H9 (cell line): ENCODE results near the gene PEMT. TPM values are rescaled to one million over a fixed set of nuclear protein-coding genes. Genes with fewer than 3 reads are reported as not detected.

Experiments
- DNase-seq: peaks from one replicate; pipeline ENCODE4 v3.0.0-alpha.2; 2017
- H2AFZ ChIP-seq: one replicate; pipeline ENCODE4 v1.6.1; 2013; ENCODE audit warnings: mild to moderate bottlenecking, low read length, control low read depth, moderate library complexity
- H2AK5ac ChIP-seq: 2 replicates; pipeline ENCODE4 v1.6.1; 2013; ENCODE audit warnings: low read length, control low read depth, mixed read lengths; ENCODE audit not compliant: insufficient read length
- H2BK120ac ChIP-seq: one replicate; pipeline ENCODE4 v1.6.1; 2013; ENCODE audit warnings: low read depth, mild to moderate bottlenecking, low read length, control low read depth, inconsistent platforms; ENCODE audit not compliant: poor library complexity, severe bottlenecking
- H2BK12ac ChIP-seq: 2 replicates; pipeline ENCODE4 v1.6.1; 2013; ENCODE audit warnings: low read length, control low read depth, mixed read lengths, low read depth; ENCODE audit not compliant: insufficient read length
- H2BK15ac ChIP-seq: 2 replicates; pipeline ENCODE4 v1.6.1; 2013; ENCODE audit warnings: low read depth, low read length, control low read depth
- H2BK20ac ChIP-seq: one replicate; pipeline ENCODE4 v1.6.1; 2013; ENCODE audit warnings: low read depth, mild to moderate bottlenecking, low read length, control low read depth, inconsistent platforms; ENCODE audit not compliant: poor library complexity, severe bottlenecking
- H2BK5ac ChIP-seq: 2 replicates; pipeline ENCODE4 v1.6.1; 2013; ENCODE audit warnings: low read length, control low read depth, mixed read lengths; ENCODE audit not compliant: insufficient read length
- H3K14ac ChIP-seq: 2 replicates; pipeline ENCODE4 v1.6.1; 2013; ENCODE audit warnings: low read length, control low read depth; ENCODE audit not compliant: insufficient read depth
- H3K18ac ChIP-seq: 2 replicates; pipeline ENCODE4 v1.6.1; 2013; ENCODE audit warnings: low read depth, mild to moderate bottlenecking, mixed read lengths, low read length, control low read depth; ENCODE audit not compliant: insufficient read length
- H3K23ac ChIP-seq: 2 replicates; pipeline ENCODE4 v1.6.1; 2013; ENCODE audit warnings: low read length, control low read depth, mixed read lengths, low read depth; ENCODE audit not compliant: insufficient read length
- H3K23me2 ChIP-seq: 2 replicates; pipeline ENCODE4 v1.6.1; 2013; ENCODE audit warnings: low read depth, mild to moderate bottlenecking, mixed read lengths, low read length, control low read depth; ENCODE audit not compliant: insufficient read length, poor library complexity, severe bottlenecking
- H3K27ac ChIP-seq: 2 replicates; pipeline ENCODE4 v1.5.1; 2013; ENCODE audit warnings: low read length, control low read depth, mixed read lengths, low read depth; ENCODE audit not compliant: insufficient read length
- H3K27me3 ChIP-seq: 2 replicates; pipeline ENCODE4 v1.6.1; 2013; ENCODE audit warnings: low read length, control low read depth, inconsistent platforms; ENCODE audit not compliant: insufficient read depth
- H3K4ac ChIP-seq: 2 replicates; pipeline ENCODE4 v1.6.1; 2013; ENCODE audit warnings: low read depth, mild to moderate bottlenecking, control low read depth, inconsistent platforms, low read length, moderate library complexity
- H3K4me1 ChIP-seq: 2 replicates; pipeline ENCODE4 v1.6.1; 2013; ENCODE audit warnings: low read length, control low read depth, inconsistent platforms; ENCODE audit not compliant: insufficient read depth
- H3K4me2 ChIP-seq: 2 replicates; pipeline ENCODE4 v1.6.1; 2013; ENCODE audit warnings: low read length, control low read depth, mixed read lengths; ENCODE audit not compliant: insufficient read length, insufficient read depth
- H3K56ac ChIP-seq: 2 replicates; pipeline ENCODE4 v1.6.1; 2013; ENCODE audit warnings: low read depth, mild to moderate bottlenecking, mixed read lengths, low read length, control low read depth; ENCODE audit not compliant: insufficient read length
- H3K79me1 ChIP-seq: 2 replicates; pipeline ENCODE4 v1.6.1; 2013; ENCODE audit warnings: low read depth, mild to moderate bottlenecking, moderate library complexity, low read length, control low read depth, inconsistent platforms; ENCODE audit not compliant: insufficient read depth, poor library complexity, severe bottlenecking
- H3K79me2 ChIP-seq: 2 replicates; pipeline ENCODE4 v1.6.1; 2013; ENCODE audit warnings: low read length, control low read depth, inconsistent platforms; ENCODE audit not compliant: insufficient read depth
- H3K9ac ChIP-seq: 2 replicates; pipeline ENCODE4 v1.6.1; 2013; ENCODE audit warnings: low read length, control low read depth, mixed read lengths; ENCODE audit not compliant: insufficient read length; ENCODE audit errors: extremely low read depth
- H3K9me3 ChIP-seq: one replicate; pipeline ENCODE4 v1.6.1; 2013; ENCODE audit warnings: low read depth, low read length, inconsistent platforms; ENCODE audit not compliant: control insufficient read depth
- H3T11ph ChIP-seq: one replicate; pipeline ENCODE4 v1.6.1; 2013; ENCODE audit warnings: mild to moderate bottlenecking, low read length, control low read depth, inconsistent platforms
- H4K20me1 ChIP-seq: one replicate; pipeline ENCODE4 v1.6.1; 2013; ENCODE audit not compliant: control insufficient read depth, insufficient read length, insufficient read depth
- H4K5ac ChIP-seq: 2 replicates; pipeline ENCODE4 v1.6.1; 2013; ENCODE audit warnings: low read depth, mild to moderate bottlenecking, mixed read lengths, low read length, control low read depth; ENCODE audit not compliant: insufficient read length
- H4K8ac ChIP-seq: replicated peaks from 2 replicates; pipeline ENCODE4 v1.6.1; 2013; ENCODE audit warnings: low read length, control low read depth, mixed read lengths, low read depth; ENCODE audit not compliant: insufficient read length
- H4K91ac ChIP-seq: 2 replicates; pipeline ENCODE4 v1.6.1; 2013; ENCODE audit warnings: low read depth, mild to moderate bottlenecking, moderate library complexity, mixed read lengths, low read length, control low read depth; ENCODE audit not compliant: insufficient read length
- H3K27ac Mint-ChIP-seq, 3 experiments: 2 replicates in 2 of 3; 3 replicates in 1 of 3; pipeline ENCODE4 v1.8.0; 2020 to 2021; ENCODE audit warnings: mixed read lengths in 3 of 3, mild to moderate bottlenecking in 1 of 3, moderate library complexity in 1 of 3
- H3K27me3 Mint-ChIP-seq: 2 replicates; pipeline ENCODE4 v1.8.0; 2021; ENCODE audit warnings: low read depth, mild to moderate bottlenecking, moderate library complexity, mixed read lengths
- H3K36me3 Mint-ChIP-seq, 3 experiments: 2 replicates in 2 of 3; 3 replicates in 1 of 3; pipeline ENCODE4 v1.8.0; 2020 to 2021; ENCODE audit warnings: low read depth in 3 of 3, mixed read lengths in 3 of 3; ENCODE audit not compliant: insufficient read depth in 1 of 3
- H3K4me1 Mint-ChIP-seq, 2 experiments: 2 replicates each; pipeline ENCODE4 v1.8.0; 2020; ENCODE audit warnings: mixed read lengths in 2 of 2
- H3K4me3 Mint-ChIP-seq, 2 experiments: 2 replicates in 1 of 2; 3 replicates in 1 of 2; pipeline ENCODE4 v1.8.0; 2020 to 2021; ENCODE audit warnings: mild to moderate bottlenecking in 2 of 2, mixed read lengths in 2 of 2, moderate library complexity in 1 of 2
- H3K9me3 Mint-ChIP-seq, 2 experiments: 2 replicates in 1 of 2; 3 replicates in 1 of 2; pipeline ENCODE4 v1.8.0; 2020; ENCODE audit warnings: mild to moderate bottlenecking in 2 of 2, mixed read lengths in 2 of 2, moderate library complexity in 1 of 2
- WGBS: extraction: QIAGEN DNeasy Blood & Tissue Kit; methylation state at CpG from one replicate; pipeline ENCODE4 v1.1.7; 2013; ENCODE audit warnings: missing lambda C conversion rate, low lambda C conversion rate, mixed read lengths; ENCODE audit not compliant: insufficient read length; ENCODE audit errors: extremely low coverage; 5-methylcytosine and 5-hydroxymethylcytosine counted together
- total RNA-seq: library from RNA; stranded (reverse); gene quantifications from 2 replicates; pipeline ENCODE4 v1.2.1, GENCODE V29; 2021
- TF ChIP-seq, protein P1 (sequence below): fragments of 200-600 bp; sonication (generic); conservative IDR thresholded peaks from 3 replicates; pipeline ENCODE4 v1.8.0; 2021; ENCODE audit warnings: antibody characterized with exemption, mild to moderate bottlenecking

PEMT gene
- total RNA-seq, 1 experiment from 2014 or later: 63.2 TPM

DNA sequence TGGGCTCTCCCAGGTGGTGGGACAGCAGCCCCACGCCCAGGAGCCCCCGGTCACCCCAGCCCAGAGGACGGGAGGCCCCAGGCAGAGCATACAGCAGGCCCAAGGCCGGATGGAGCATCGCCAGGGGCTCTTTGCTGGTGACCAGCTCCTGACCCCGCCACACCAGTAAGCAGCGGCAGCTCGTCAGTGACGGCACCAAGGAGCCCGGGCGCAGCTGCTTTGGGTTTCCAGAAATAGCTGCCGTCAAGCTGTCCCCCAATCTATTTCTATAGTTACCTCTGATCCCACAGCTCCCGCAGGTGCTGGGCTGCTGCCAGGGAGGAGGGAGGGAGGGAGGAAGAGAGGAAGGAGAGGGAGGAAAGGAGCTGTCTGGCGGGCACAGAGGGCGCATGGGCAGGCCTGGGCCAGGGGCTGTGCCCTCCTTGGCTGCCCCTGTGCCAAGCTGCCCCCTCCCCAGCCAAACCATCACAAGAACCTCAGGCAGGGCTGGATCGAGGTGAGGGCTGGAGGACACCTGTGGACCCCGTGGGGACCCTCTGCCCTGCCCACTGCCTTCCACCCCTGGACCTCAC is 84.5 kb downstream of the PEMT start:
- Histone ChIP-seq H4K8ac (no peak overlapping the region), H4K20me1 (no peaks in the 10 kb centered on the region), H3K23me2 (no peaks in the 10 kb centered on the region), H2BK20ac (no peak overlapping the region), H3K27me3 (no peaks in the 10 kb centered on the region), H3K79me1 (no peaks in the 10 kb centered on the region), H2BK120ac (no peak overlapping the region), H3K4me2 (no peak overlapping the region), H4K5ac (no peak overlapping the region), H3K4ac (no peak overlapping the region), H2BK12ac (no peak overlapping the region), H3K18ac (no peak overlapping the region), H2BK5ac (no peak overlapping the region), H3K9me3 (no peaks in the 10 kb centered on the region), H3K27ac (no peak overlapping the region), H4K91ac (no peak overlapping the region), H2AFZ (no peak overlapping the region), H2AK5ac (no peak overlapping the region), H3K56ac (no peak overlapping the region), H2BK15ac (no peak overlapping the region), H3T11ph (no peak overlapping the region), H3K79me2 (no peaks in the 10 kb centered on the region), H3K4me1 (no peaks in the 10 kb centered on the region), H3K23ac (no peak overlapping the region), H3K14ac (no peak overlapping the region; the same call in 1 of the 2 replicates), H3K9ac (no peak overlapping the region)
- DNase-seq: no peak
- peaks cover 12 to 19% of the 10 kb centered on the region in 2 experiments; a peak in 3 of 4 replicates for H3K4me1 Mint-ChIP-seq
- H3K36me3 Mint-ChIP-seq: no peaks in the 10 kb centered on the region
- TF ChIP-seq, protein P1, sequence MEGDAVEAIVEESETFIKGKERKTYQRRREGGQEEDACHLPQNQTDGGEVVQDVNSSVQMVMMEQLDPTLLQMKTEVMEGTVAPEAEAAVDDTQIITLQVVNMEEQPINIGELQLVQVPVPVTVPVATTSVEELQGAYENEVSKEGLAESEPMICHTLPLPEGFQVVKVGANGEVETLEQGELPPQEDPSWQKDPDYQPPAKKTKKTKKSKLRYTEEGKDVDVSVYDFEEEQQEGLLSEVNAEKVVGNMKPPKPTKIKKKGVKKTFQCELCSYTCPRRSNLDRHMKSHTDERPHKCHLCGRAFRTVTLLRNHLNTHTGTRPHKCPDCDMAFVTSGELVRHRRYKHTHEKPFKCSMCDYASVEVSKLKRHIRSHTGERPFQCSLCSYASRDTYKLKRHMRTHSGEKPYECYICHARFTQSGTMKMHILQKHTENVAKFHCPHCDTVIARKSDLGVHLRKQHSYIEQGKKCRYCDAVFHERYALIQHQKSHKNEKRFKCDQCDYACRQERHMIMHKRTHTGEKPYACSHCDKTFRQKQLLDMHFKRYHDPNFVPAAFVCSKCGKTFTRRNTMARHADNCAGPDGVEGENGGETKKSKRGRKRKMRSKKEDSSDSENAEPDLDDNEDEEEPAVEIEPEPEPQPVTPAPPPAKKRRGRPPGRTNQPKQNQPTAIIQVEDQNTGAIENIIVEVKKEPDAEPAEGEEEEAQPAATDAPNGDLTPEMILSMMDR: no peak
- H3K9me3 Mint-ChIP-seq: no peaks in the 10 kb centered on the region
- WGBS: no CpG with 5 or more reads among the region's 17 CpGs
- H3K27me3 Mint-ChIP-seq: peaks cover 3% of the 10 kb centered on the region
- no peak overlapping the region for H3K4me3 Mint-ChIP-seq
- H3K27ac Mint-ChIP-seq: no peak overlapping the region
